H1 (cell line): ENCODE data around the gene SPAG8. TPM values are rescaled to one million over a fixed set of nuclear protein-coding genes. Genes with fewer than 3 reads are reported as not detected.

ENCODE experiments used
- CTCF ChIA-PET: fragments of 300-600 bp; sonication (Branson Sonifier 250); formaldehyde crosslinking; loops from one replicate; lab custom pipeline; 2021; ENCODE audit not compliant: partially characterized antibody; lab: Charles Lee
- POLR2A ChIA-PET: fragments of 300-600 bp; sonication (Branson Sonifier 250); formaldehyde crosslinking; loops from one replicate; lab custom pipeline; 2021; ENCODE audit warnings: inconsistent platforms; ENCODE audit not compliant: partially characterized antibody; lab: Charles Lee
- DNase-seq, 2 experiments: peaks; one replicate each; pipeline versions ENCODE4 v3.0.0 to v3.0.0-alpha.2; 2010 to 2022; ENCODE audit warnings: low spot score in 2 of 2, low read depth in 1 of 2, mixed read lengths in 1 of 2
- FAIRE-seq: peaks from 2 replicates; lab custom pipeline; 2011; peaks lifted over from hg19 to GRCh38; lab: Jason Lieb, UNC
- H2AFZ ChIP-seq: 2 replicates; pipeline ENCODE4 v1.8.1; 2012; ENCODE audit warnings: low read length, inconsistent platforms
- H2AK5ac ChIP-seq: 2 replicates; pipeline ENCODE4 v1.6.1; 2013; ENCODE audit warnings: low read depth, low read length
- H2BK120ac ChIP-seq: replicated peaks from 2 replicates; pipeline ENCODE3; 2013; ENCODE audit warnings: low read depth, low read length, inconsistent platforms
- H2BK12ac ChIP-seq: 2 replicates; pipeline ENCODE4 v1.6.1; 2013; ENCODE audit warnings: low read depth, low read length
- H2BK15ac ChIP-seq: 2 replicates; pipeline ENCODE4 v1.6.1; 2013; ENCODE audit warnings: low read length
- H2BK20ac ChIP-seq: 2 replicates; pipeline ENCODE4 v1.6.1; 2013; ENCODE audit warnings: low read length
- H2BK5ac ChIP-seq: 2 replicates; pipeline ENCODE4 v1.6.1; 2013; ENCODE audit warnings: low read depth, low read length
- H3K14ac ChIP-seq: 2 replicates; pipeline ENCODE4 v1.6.1; 2013; ENCODE audit warnings: inconsistent platforms; ENCODE audit not compliant: insufficient read length
- H3K18ac ChIP-seq: 2 replicates; pipeline ENCODE4 v1.6.1; 2013; ENCODE audit warnings: low read length; ENCODE audit errors: extremely low read depth
- H3K23ac ChIP-seq: 2 replicates; pipeline ENCODE4 v1.6.1; 2013; ENCODE audit warnings: inconsistent platforms; ENCODE audit not compliant: insufficient read length
- H3K23me2 ChIP-seq: 2 replicates; pipeline ENCODE4 v1.6.1; 2013; ENCODE audit warnings: low read depth, low read length
- H3K27ac ChIP-seq: 2 replicates; pipeline ENCODE4 v1.6.1; 2011; ENCODE audit warnings: low read depth, low read length, inconsistent platforms
- H3K27me3 ChIP-seq, 4 experiments: replicated peaks in 1 of 4; 1 replicate in 1 of 4; 2 replicates in 3 of 4; pipeline versions ENCODE4 v1.6.1 to v1.8.1; 2011 to 2013; ENCODE audit warnings: low read length in 3 of 4, mild to moderate bottlenecking in 3 of 4, inconsistent platforms in 2 of 4, mixed read lengths in 2 of 4, moderate library complexity in 1 of 4; ENCODE audit not compliant: control insufficient read depth in 3 of 4, insufficient read depth in 3 of 4; ENCODE audit errors: extremely low read depth in 1 of 4
- H3K36me3 ChIP-seq, 4 experiments: 2 replicates each; pipeline versions ENCODE4 v1.6.1 to v1.8.1; 2011 to 2013; ENCODE audit warnings: mild to moderate bottlenecking in 4 of 4, low read length in 3 of 4, moderate library complexity in 2 of 4, control low read depth in 1 of 4, inconsistent platforms in 1 of 4; ENCODE audit not compliant: insufficient read depth in 4 of 4, control insufficient read depth in 2 of 4
- H3K4ac ChIP-seq: replicated peaks from 2 replicates; pipeline ENCODE3; 2013; ENCODE audit warnings: low read length, low read depth, mixed read lengths, inconsistent platforms; ENCODE audit not compliant: insufficient read length
- H3K4me1 ChIP-seq, 4 experiments: replicated peaks in 1 of 4; 1 replicate in 1 of 4; 2 replicates in 3 of 4; pipeline versions ENCODE4 v1.6.1 to v1.8.1; 2011 to 2013; ENCODE audit warnings: low read length in 3 of 4, inconsistent platforms in 2 of 4, mixed read lengths in 1 of 4; ENCODE audit not compliant: insufficient read depth in 4 of 4, control insufficient read depth in 3 of 4
- H3K4me2 ChIP-seq, 2 experiments: 2 replicates each; pipeline versions ENCODE4 v1.6.1 to v1.8.1; 2011 to 2013; ENCODE audit warnings: low read depth in 2 of 2, low read length in 2 of 2, control low read depth in 1 of 2, inconsistent platforms in 1 of 2, mild to moderate bottlenecking in 1 of 2; ENCODE audit not compliant: insufficient read depth in 1 of 2
- H3K4me3 ChIP-seq, 4 experiments: fragments of 200-600, 300-600 bp in 1 of 4; sonication (generic), shearing (Covaris generic), sonication (Bioruptor Twin) in 1 of 4; 2 replicates each; pipeline versions ENCODE4 v1.5.1 to v1.8.1; 2011 to 2016; ENCODE audit warnings: low read length in 4 of 4, low read depth in 3 of 4, control low read depth in 2 of 4, inconsistent platforms in 2 of 4, mild to moderate bottlenecking in 2 of 4, mixed read lengths in 1 of 4, moderate library complexity in 1 of 4; ENCODE audit not compliant: insufficient read depth in 2 of 4; ENCODE audit errors: extremely low read depth in 1 of 4
- H3K56ac ChIP-seq: replicated peaks from 2 replicates; pipeline ENCODE3; 2013; ENCODE audit warnings: low read depth, mild to moderate bottlenecking, mixed read lengths, low read length, inconsistent platforms; ENCODE audit not compliant: insufficient read length
- H3K79me1 ChIP-seq: 2 replicates; pipeline ENCODE4 v1.6.1; 2013; ENCODE audit warnings: low read depth, low read length, control low read depth
- H3K79me2 ChIP-seq, 2 experiments: 2 replicates each; pipeline versions ENCODE4 v1.6.1 to v1.8.1; 2012 to 2013; ENCODE audit warnings: low read length in 2 of 2, mild to moderate bottlenecking in 2 of 2, inconsistent platforms in 1 of 2; ENCODE audit not compliant: insufficient read depth in 2 of 2, control insufficient read depth in 1 of 2
- H3K9ac ChIP-seq, 4 experiments: replicated peaks in 1 of 4; 1 replicate in 1 of 4; 2 replicates in 3 of 4; pipeline versions ENCODE4 v1.6.1 to v1.8.1; 2011 to 2013; ENCODE audit warnings: low read depth in 3 of 4, low read length in 3 of 4, control low read depth in 2 of 4, mild to moderate bottlenecking in 2 of 4, moderate library complexity in 2 of 4, inconsistent platforms in 1 of 4; ENCODE audit errors: extremely low read depth in 1 of 4
- H3K9me3 ChIP-seq, 2 experiments: 2 replicates each; pipeline versions ENCODE4 v1.6.1 to v1.8.1; 2012 to 2013; ENCODE audit warnings: mild to moderate bottlenecking in 2 of 2, moderate library complexity in 2 of 2, control low read depth in 1 of 2, inconsistent platforms in 1 of 2, low read depth in 1 of 2, low read length in 1 of 2, mixed read lengths in 1 of 2; ENCODE audit not compliant: insufficient read depth in 2 of 2
- H4K20me1 ChIP-seq, 2 experiments: replicated peaks in 1 of 2; 2 replicates each; pipeline versions ENCODE3 to v1.8.1; 2011 to 2013; ENCODE audit warnings: inconsistent platforms in 2 of 2, low read length in 2 of 2, mild to moderate bottlenecking in 1 of 2; ENCODE audit not compliant: insufficient read depth in 2 of 2, control insufficient read depth in 1 of 2
- H4K5ac ChIP-seq: 2 replicates; pipeline ENCODE4 v1.6.1; 2013; ENCODE audit warnings: low read length, low read depth, mixed read lengths, inconsistent platforms; ENCODE audit not compliant: insufficient read length
- H4K8ac ChIP-seq: 2 replicates; pipeline ENCODE4 v1.8.0; 2013; ENCODE audit warnings: mild to moderate bottlenecking, moderate library complexity, low read length, inconsistent platforms; ENCODE audit not compliant: insufficient read depth; ENCODE audit errors: extremely low read depth
- H4K91ac ChIP-seq: replicated peaks from 2 replicates; pipeline ENCODE3; 2013; ENCODE audit warnings: low read length, mixed read lengths, inconsistent platforms; ENCODE audit not compliant: insufficient read length
- KDM4A ChIP-seq: IDR thresholded peaks from one replicate; pipeline ENCODE4 v1.7.1; 2012; ENCODE audit warnings: low read depth, mild to moderate bottlenecking, moderate library complexity, low read length, inconsistent platforms; ENCODE audit not compliant: severe bottlenecking
- POLR2A ChIP-seq, 2 experiments: IDR thresholded peaks; 1 replicate in 1 of 2; 2 replicates in 1 of 2; pipeline ENCODE4 v1.6.1; 2011; ENCODE audit warnings: low read depth in 2 of 2, low read length in 2 of 2, mild to moderate bottlenecking in 2 of 2; ENCODE audit errors: control extremely low read depth in 1 of 2
- RFX5 ChIP-seq: IDR thresholded peaks from 2 replicates; pipeline ENCODE4 v1.6.1; 2011; ENCODE audit warnings: low read depth, low read length, improper control_type of control experiment, borderline replicate concordance
- SRF ChIP-seq: IDR thresholded peaks from 2 replicates; pipeline ENCODE4 v1.6.1; 2011; ENCODE audit warnings: mild to moderate bottlenecking, low read depth, low read length, moderate library complexity
- WGBS, 2 experiments: shearing (Covaris generic) in 1 of 2; methylation state at CpG; one replicate each; pipeline versions ENCODE4 v1.1.6 to v1.1.7; 2013 to 2015; ENCODE audit warnings: low lambda C conversion rate in 2 of 2, mixed read lengths in 2 of 2, inconsistent platforms in 1 of 2, low coverage in 1 of 2, missing lambda C conversion rate in 1 of 2; ENCODE audit not compliant: insufficient replicate concordance in 2 of 2, insufficient coverage in 1 of 2, insufficient read length in 1 of 2; ENCODE audit errors: extremely low coverage in 1 of 2, missing lambda C conversion rate in 1 of 2; 5-methylcytosine and 5-hydroxymethylcytosine counted together
- polyA plus RNA-seq, 7 experiments: library from polyadenylated mRNA; depleted of rRNA in 3 of 7; stranded (reverse) in 5 of 7; unstranded in 2 of 7; fragments of >200 nt in 5 of 7; fragments of 200-250 nt in 2 of 7; gene quantifications; 1 replicate in 5 of 7; 2 replicates in 1 of 7; 4 replicates in 1 of 7; pipeline versions ENCODE4 v1.2.1 to v1.2.3, GENCODE V29; 2011 to 2013; ENCODE audit warnings: missing spikeins in 2 of 7, mixed read lengths in 2 of 7
- total RNA-seq: library from RNA; stranded (reverse); fragmentation: NEBNext Ultra II Directional; extraction: Animal tissue kit (Norgen Biotek cat#: 25700); gene quantifications from 2 replicates; pipeline ENCODE4 v1.2.1, GENCODE V29; 2021

Gene SPAG8
- total and polyA plus RNA-seq, 2 of the 8 experiments (the other 6 are each of a cell fraction or from before 2014, with no cell fraction given) = 0.37 to 0.44 TPM

GRCh38 chr9:35791297-35791921 lies 20.7 kb downstream of the SPAG8 start, which contains the start of gene NPR2:
Gene NPR2 (plus strand): TSS chr9:35791591. CDS start chr9:35792409, 818 bp downstream.
- Histone ChIP-seq H4K20me1 (no peaks in the 10 kb centered on the region), H3K9ac (peak within 1 kb of the TSS in 3 of 4 experiments; percentile 34 to 62 (median 41); a peak in 5 of 7 replicates), H4K8ac (peak within 1 kb of the TSS; percentile 85), H3K23ac (no peak within 1 kb of the TSS), H2BK20ac (no peak within 1 kb of the TSS), H3K4me3 (peak within 1 kb of the TSS; percentile 52 to 67 (median 60)), H3K14ac (no peak within 1 kb of the TSS), H4K91ac (peak within 1 kb of the TSS; percentile 17), H3K4ac (peak within 1 kb of the TSS; percentile 30), H3K18ac (peak within 1 kb of the TSS; percentile 78), H3K79me2 (no peaks in the 10 kb centered on the region), H3K4me2 (peak within 1 kb of the TSS; percentile 46 to 91), H3K79me1 (no peaks in the 10 kb centered on the region), H3K23me2 (peaks cover 5% of the 10 kb centered on the region; the same call in 1 of the 2 replicates), H3K27me3 (peaks cover 0 to 10% (median 0%) of the 10 kb centered on the region in 4 experiments; a peak in 4 of 7 replicates), H2BK120ac (no peak within 1 kb of the TSS), H2BK12ac (peak within 1 kb of the TSS; percentile 50; the same call in 1 of the 2 replicates), H2AK5ac (no peak within 1 kb of the TSS), H4K5ac (peak within 1 kb of the TSS; percentile 70), H2BK15ac (peak within 1 kb of the TSS; percentile 81; the same call in 1 of the 2 replicates), H3K4me1 (peaks cover 5 to 13% (median 7%) of the 10 kb centered on the region in 4 experiments; a peak in 6 of 7 replicates), H2BK5ac (no peak within 1 kb of the TSS; the same call in 1 of the 2 replicates), H3K9me3 (no peaks in the 10 kb centered on the region), H3K56ac (no peak within 1 kb of the TSS), H3K27ac (no peak within 1 kb of the TSS), H2AFZ (peak within 1 kb of the TSS; percentile 69), H3K36me3 (no peaks in the 10 kb centered on the region)
- TF ChIP-seq POLR2A (IDR thresholded peaks at IDR 0.05; ENCODE audit: control extremely low read depth in 1 of 2, low read depth in 2 of 2, low read length in 2 of 2) = 0 out of 3 replicates have a peak, but pooled peaks of 1 of the 2 experiments have one; percentile 32
- TF ChIP-seq SRF = no peak
- TF ChIP-seq KDM4A = peak; percentile 54
- TF ChIP-seq RFX5 = no peak
- POLR2A ChIA-PET = interaction anchor here (0.9 to 3.9 kb wide), 6 partner anchors 10 to 52 kb away, joined by 3 to 38 read pairs (median 4); partner anchors contain the start of genes FAM221B, HINT2, SPAG8 and TMEM8B
- 0% methylated on average over 4 of the region's 64 CpGs; no CpG with 5 or more reads in 1 of the 2 experiments for WGBS, 2 experiments
- DNase-seq (peak in 1 of 2 experiments; percentile 70), FAIRE-seq (no peak)
- CTCF ChIA-PET = interaction anchor here (0.9 to 2.6 kb wide), 8 partner anchors 12 to 91 kb away, joined by 3 to 26 read pairs (median 4); partner anchors contain the start of genes HINT2 and SPAG8
